OCI-LY3 (cell line): ENCODE measurements around the gene SPAG7.
A peak's percentile ranks its signal among the peaks of the same experiment; 100 is the strongest.

ENCODE experiments used
- H2AFZ ChIP-seq: fragments of 200-600, 300-600 bp; shearing (Covaris generic); 2 replicates; pipeline ENCODE4 v1.6.0; 2014; ENCODE audit warnings: antibody characterized with exemption, low read depth, low read length
- H3K27ac ChIP-seq: fragments of 200-600, 300-600 bp; sonication (generic); 2 replicates; pipeline ENCODE4 v1.5.1; 2014; ENCODE audit warnings: mild to moderate bottlenecking, low read length, moderate library complexity, mixed read lengths
- H3K27me3 ChIP-seq: fragments of 200-600, 300-600 bp; sonication (generic); 2 replicates; pipeline ENCODE4 v1.6.1; 2014; ENCODE audit warnings: low read depth, low read length, mixed read lengths
- H3K36me3 ChIP-seq: fragments of 200-600, 300-600 bp; sonication (generic); replicated peaks from 2 replicates; pipeline ENCODE3; 2014; ENCODE audit warnings: low read depth, low read length, mixed read lengths
- H3K4me1 ChIP-seq: fragments of 300-600, 200-600 bp; sonication (generic); 2 replicates; pipeline ENCODE4 v1.6.1; 2014; ENCODE audit warnings: low read length, mixed read lengths
- H3K4me2 ChIP-seq: fragments of 200-600, 300-600 bp; sonication (generic); 2 replicates; pipeline ENCODE4 v1.6.1; 2014; ENCODE audit warnings: low read length, mixed read lengths
- H3K4me3 ChIP-seq: fragments of 300-600, 200-600 bp; sonication (generic); 2 replicates; pipeline ENCODE4 v1.5.1; 2014; ENCODE audit warnings: antibody characterized with exemption, mild to moderate bottlenecking, low read length, moderate library complexity
- H3K79me2 ChIP-seq: fragments of 300-600, 200-600 bp; shearing (Covaris generic); 2 replicates; pipeline ENCODE4 v1.6.1; 2014; ENCODE audit warnings: mild to moderate bottlenecking, low read length, mixed read lengths
- H3K9ac ChIP-seq: fragments of 300-600, 200-600 bp; shearing (Covaris generic); 2 replicates; pipeline ENCODE4 v1.6.0; 2014; ENCODE audit warnings: mild to moderate bottlenecking, low read length, moderate library complexity
- H3K9me3 ChIP-seq: fragments of 200-600, 300-600 bp; shearing (Covaris generic); 2 replicates; pipeline ENCODE4 v1.6.1; 2014; ENCODE audit warnings: low read length, mixed read lengths; ENCODE audit not compliant: insufficient read depth
- H4K20me1 ChIP-seq: fragments of 200-600, 300-600 bp; sonication (generic); 2 replicates; pipeline ENCODE4 v1.6.1; 2016; ENCODE audit warnings: low read length, mixed read lengths; ENCODE audit not compliant: insufficient read depth
- CTCF ChIP-seq: fragments of 200-600, 300-600 bp; sonication (generic); IDR thresholded peaks from 2 replicates; pipeline ENCODE4 v1.5.1; 2014; ENCODE audit warnings: antibody characterized with exemption, low read length, low read depth
- EZH2phosphoT487 ChIP-seq: fragments of 200-600 bp; shearing (Covaris generic); IDR thresholded peaks from 2 replicates; pipeline ENCODE4 v1.6.1; 2018; ENCODE audit warnings: antibody characterized with exemption, mixed run types, low read depth

The SPAG7 gene

GRCh38 chr17:4947411-4948165 is 20.0 kb downstream of the SPAG7 start:
- Histone ChIP-seq H4K20me1 (peaks cover 30% of the 10 kb centered on the region), H3K27ac (peak overlapping the region; percentile 100), H3K4me3 (peak overlapping the region; percentile 99), H3K4me1 (peaks cover 39% of the 10 kb centered on the region), H3K27me3 (no peaks in the 10 kb centered on the region), H3K4me2 (peak overlapping the region; percentile 98), H3K36me3 (peaks cover 48% of the 10 kb centered on the region), H2AFZ (no peak overlapping the region), H3K79me2 (peaks cover 77% of the 10 kb centered on the region), H3K9ac (peak overlapping the region; percentile 100), H3K9me3 (no peaks in the 10 kb centered on the region)
- TF ChIP-seq CTCF (no peak), EZH2phosphoT487 (no peak)

- H3K79me2 ChIP-seq = peaks cover 83% of the 10 kb centered on the region
These were observed 20.6 kb downstream of the SPAG7 start for GRCh38 chr17:4947010-4947410.

GRCh38 chr17:4946312-4946976 is 21.2 kb downstream of the SPAG7 start:
- TF ChIP-seq CTCF (no peak), EZH2phosphoT487 (no peak)
- Histone ChIP-seq H3K27me3 (no peaks in the 10 kb centered on the region), H3K79me2 (peaks cover 86% of the 10 kb centered on the region)

More at GRCh38 chr17:4947010-4947410, 20.6 kb downstream of the SPAG7 start:
- Histone ChIP-seq H2AFZ (no peak overlapping the region), H3K4me2 (peak overlapping the region; percentile 98), H3K9ac (peak overlapping the region; percentile 100), H3K27ac (peak overlapping the region; percentile 100), H3K36me3 (peaks cover 51% of the 10 kb centered on the region), H4K20me1 (peaks cover 30% of the 10 kb centered on the region), H3K27me3 (no peaks in the 10 kb centered on the region), H3K4me3 (peak overlapping the region; percentile 99), H3K4me1 (peaks cover 39% of the 10 kb centered on the region), H3K9me3 (no peaks in the 10 kb centered on the region)
- TF ChIP-seq EZH2phosphoT487 = no peak
- no peak for TF ChIP-seq CTCF

GRCh38 chr17:4945944-4946280 is 21.7 kb downstream of the SPAG7 start:
- Histone ChIP-seq H2AFZ (no peak overlapping the region), H3K36me3 (peaks cover 54% of the 10 kb centered on the region), H3K4me2 (peak overlapping the region; percentile 98), H4K20me1 (peaks cover 30% of the 10 kb centered on the region), H3K4me3 (peak overlapping the region; percentile 99), H3K27me3 (no peaks in the 10 kb centered on the region), H3K79me2 (peaks cover 86% of the 10 kb centered on the region), H3K4me1 (peaks cover 39% of the 10 kb centered on the region), H3K27ac (peak overlapping the region; percentile 100), H3K9me3 (no peaks in the 10 kb centered on the region), H3K9ac (peak overlapping the region; percentile 100)
- TF ChIP-seq EZH2phosphoT487 = no peak
- TF ChIP-seq CTCF = no peak

More at GRCh38 chr17:4946312-4946976, 21.2 kb downstream of the SPAG7 start:
- H4K20me1 ChIP-seq = peaks cover 30% of the 10 kb centered on the region
- H3K36me3 ChIP-seq = peaks cover 51% of the 10 kb centered on the region
- no peaks in the 10 kb centered on the region for H3K9me3 ChIP-seq
- H3K27ac ChIP-seq = peak overlapping the region; percentile 100
- peak overlapping the region; percentile 98 for H3K4me2 ChIP-seq
- H3K4me1 ChIP-seq = peaks cover 40% of the 10 kb centered on the region
- peak overlapping the region; percentile 100 for H3K9ac ChIP-seq
- no peak overlapping the region for H2AFZ ChIP-seq
- H3K4me3 ChIP-seq = peak overlapping the region; percentile 99
